Osteocyte (in vitro differentiated cells): Measurements from ENCODE around the gene FAM156B. TPM values are rescaled to one million over a fixed set of nuclear protein-coding genes. Genes with fewer than 3 reads are reported as not detected.
"Not testable (repeated sequence)": the region's sequence is repeated elsewhere in the genome, so short reads cannot be mapped to it uniquely, and the experiment has no call there.

Experiments used
- DNase-seq: peaks from one replicate; pipeline ENCODE4 v3.0.0; 2021; ENCODE audit warnings: mixed read lengths; ENCODE audit not compliant: unreplicated experiment; ENCODE audit errors: extremely low spot score
- H3K27ac Mint-ChIP-seq: one replicate; pipeline ENCODE4 v1.8.0; 2021; ENCODE audit warnings: mild to moderate bottlenecking, mixed read lengths; ENCODE audit not compliant: unreplicated experiment
- H3K27me3 Mint-ChIP-seq: one replicate; pipeline ENCODE4 v1.8.0; 2021; ENCODE audit warnings: mixed read lengths; ENCODE audit not compliant: unreplicated experiment
- H3K36me3 Mint-ChIP-seq: one replicate; pipeline ENCODE4 v1.8.0; 2021; ENCODE audit warnings: mixed read lengths; ENCODE audit not compliant: unreplicated experiment
- H3K4me1 Mint-ChIP-seq: one replicate; pipeline ENCODE4 v1.8.0; 2021; ENCODE audit warnings: mixed read lengths; ENCODE audit not compliant: unreplicated experiment
- H3K4me3 Mint-ChIP-seq: one replicate; pipeline ENCODE4 v1.8.0; 2021; ENCODE audit warnings: mild to moderate bottlenecking, moderate library complexity, mixed read lengths; ENCODE audit not compliant: unreplicated experiment
- H3K9me3 Mint-ChIP-seq: one replicate; pipeline ENCODE4 v1.8.0; 2021; ENCODE audit warnings: mixed read lengths; ENCODE audit not compliant: unreplicated experiment
- total RNA-seq: library from RNA; stranded (reverse); gene quantifications from 2 replicates; pipeline ENCODE4 v1.2.1, GENCODE V29; 2021
- TF ChIP-seq, protein P1 (sequence below): fragments of 200-600 bp; sonication (generic); IDR thresholded peaks from 2 replicates; pipeline ENCODE4 v1.5.0; 2021; ENCODE audit warnings: antibody characterized with exemption, mild to moderate bottlenecking, moderate library complexity

The FAM156B gene
- total RNA-seq, 1 donor from 2014 or later: 24.6 TPM

- H3K9me3 Mint-ChIP-seq, H3K4me3 Mint-ChIP-seq, H3K27ac Mint-ChIP-seq, H3K36me3 Mint-ChIP-seq, DNase-seq, H3K27me3 Mint-ChIP-seq, H3K4me1 Mint-ChIP-seq: not testable (repeated sequence)
These were observed 10.8 kb downstream of the FAM156B start for GRCh38 chrX:52907900-52908299.

GRCh38 chrX:52909313-52909969 lies 12.3 kb downstream of the FAM156B start:
- not testable (repeated sequence) for H3K27me3 Mint-ChIP-seq, H3K27ac Mint-ChIP-seq, DNase-seq, H3K4me3 Mint-ChIP-seq, H3K36me3 Mint-ChIP-seq, H3K9me3 Mint-ChIP-seq, H3K4me1 Mint-ChIP-seq

- H3K36me3 Mint-ChIP-seq, H3K9me3 Mint-ChIP-seq, DNase-seq, H3K27ac Mint-ChIP-seq, H3K4me3 Mint-ChIP-seq, H3K27me3 Mint-ChIP-seq, H3K4me1 Mint-ChIP-seq: not testable (repeated sequence)
These were observed 16.6 kb downstream of the FAM156B start for GRCh38 chrX:52913681-52914080.

DNA sequence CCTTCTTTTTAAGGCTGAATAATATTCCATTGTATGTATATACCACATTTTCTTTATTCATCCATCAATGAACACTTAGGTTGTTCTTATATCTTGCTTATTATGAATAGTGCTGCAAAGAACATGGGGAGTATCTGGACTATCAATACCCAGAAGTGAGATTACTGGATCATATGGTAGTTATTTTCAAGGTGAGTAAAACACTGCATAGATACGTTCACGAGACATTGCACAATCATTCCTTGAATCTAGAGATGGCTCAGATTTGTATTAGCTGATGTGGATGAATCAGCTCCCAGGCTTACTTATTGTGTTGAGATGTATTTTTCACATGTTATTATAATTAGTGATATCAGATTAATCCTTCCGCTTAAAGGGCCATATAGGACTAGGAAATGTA lies 17.6 kb downstream of the FAM156B start:
- DNase-seq, H3K27me3 Mint-ChIP-seq, H3K36me3 Mint-ChIP-seq, H3K4me1 Mint-ChIP-seq, H3K4me3 Mint-ChIP-seq, H3K27ac Mint-ChIP-seq, H3K9me3 Mint-ChIP-seq: not testable (repeated sequence)

- TF ChIP-seq, protein P1, sequence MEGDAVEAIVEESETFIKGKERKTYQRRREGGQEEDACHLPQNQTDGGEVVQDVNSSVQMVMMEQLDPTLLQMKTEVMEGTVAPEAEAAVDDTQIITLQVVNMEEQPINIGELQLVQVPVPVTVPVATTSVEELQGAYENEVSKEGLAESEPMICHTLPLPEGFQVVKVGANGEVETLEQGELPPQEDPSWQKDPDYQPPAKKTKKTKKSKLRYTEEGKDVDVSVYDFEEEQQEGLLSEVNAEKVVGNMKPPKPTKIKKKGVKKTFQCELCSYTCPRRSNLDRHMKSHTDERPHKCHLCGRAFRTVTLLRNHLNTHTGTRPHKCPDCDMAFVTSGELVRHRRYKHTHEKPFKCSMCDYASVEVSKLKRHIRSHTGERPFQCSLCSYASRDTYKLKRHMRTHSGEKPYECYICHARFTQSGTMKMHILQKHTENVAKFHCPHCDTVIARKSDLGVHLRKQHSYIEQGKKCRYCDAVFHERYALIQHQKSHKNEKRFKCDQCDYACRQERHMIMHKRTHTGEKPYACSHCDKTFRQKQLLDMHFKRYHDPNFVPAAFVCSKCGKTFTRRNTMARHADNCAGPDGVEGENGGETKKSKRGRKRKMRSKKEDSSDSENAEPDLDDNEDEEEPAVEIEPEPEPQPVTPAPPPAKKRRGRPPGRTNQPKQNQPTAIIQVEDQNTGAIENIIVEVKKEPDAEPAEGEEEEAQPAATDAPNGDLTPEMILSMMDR: no peak
- Mint-ChIP-seq H3K4me3 (no peak overlapping the region), H3K27me3 (no peaks in the 10 kb centered on the region), H3K4me1 (peaks cover 12% of the 10 kb centered on the region), H3K27ac (peak overlapping the region; percentile 64), H3K36me3 (no peaks in the 10 kb centered on the region), H3K9me3 (peaks cover 7% of the 10 kb centered on the region)
- DNase-seq: no peak
These were observed 26.7 kb downstream of the FAM156B start for GRCh38 chrX:52923781-52924241.

DNA sequence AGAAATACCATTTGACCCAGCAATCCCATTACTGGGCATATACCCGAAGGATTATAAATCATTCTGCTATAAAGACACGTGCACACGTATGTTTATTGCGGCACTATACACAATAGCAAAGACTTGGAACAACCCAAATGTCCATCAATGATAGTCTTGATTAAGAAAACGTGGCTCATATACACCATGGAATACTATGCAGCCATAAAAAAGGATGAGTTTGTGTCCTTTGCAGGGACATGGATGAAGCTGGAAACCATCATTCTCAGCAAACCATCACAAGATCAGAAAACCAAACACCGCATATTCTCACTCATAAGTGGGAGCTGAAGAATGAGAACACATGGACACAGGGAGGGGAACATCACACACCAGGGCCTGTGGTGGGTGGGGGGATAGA lies 33.1 kb downstream of the FAM156B start:
- not testable (repeated sequence) for H3K36me3 Mint-ChIP-seq, H3K4me1 Mint-ChIP-seq, H3K27ac Mint-ChIP-seq, H3K27me3 Mint-ChIP-seq, H3K9me3 Mint-ChIP-seq, DNase-seq, H3K4me3 Mint-ChIP-seq

GRCh38 chrX:52933213-52933612 lies 36.1 kb downstream of the FAM156B start:
- peak overlapping the region; percentile 99 for H3K27ac Mint-ChIP-seq
- H3K36me3 Mint-ChIP-seq: no peaks in the 10 kb centered on the region
- TF ChIP-seq, protein P1: no peak
- no peaks in the 10 kb centered on the region for H3K9me3 Mint-ChIP-seq
- no peak overlapping the region for H3K4me3 Mint-ChIP-seq
- H3K27me3 Mint-ChIP-seq: no peaks in the 10 kb centered on the region
- no peak for DNase-seq
- H3K4me1 Mint-ChIP-seq: peaks cover 12% of the 10 kb centered on the region
